SK-N-MC (cell line): ENCODE measurements around the gene SYNPO2.
"Not testable (repeated sequence)": the region's sequence is repeated elsewhere in the genome, so short reads cannot be mapped to it uniquely, and the experiment has no call there.

Source experiments
- EZH2 ChIP-seq: fragments of 200-600 bp; sonication (generic); IDR thresholded peaks from one replicate; pipeline ENCODE4 v1.6.1; 2017; ENCODE audit warnings: antibody characterized with exemption
- FOXP2 ChIP-seq: optimal IDR thresholded peaks from 2 replicates; pipeline ENCODE3; 2011; ENCODE audit warnings: mild to moderate bottlenecking, moderate library complexity; ENCODE audit not compliant: insufficient read depth; ENCODE audit errors: extremely low read length, control extremely low read depth
- POLR2AphosphoS5 ChIP-seq: IDR thresholded peaks from 2 replicates; pipeline ENCODE4 v1.6.1; 2012; ENCODE audit warnings: mild to moderate bottlenecking, low read depth, low read length, borderline replicate concordance

- not testable (repeated sequence) for TF ChIP-seq POLR2AphosphoS5, EZH2, FOXP2
Observed at GRCh38 chr4:119010221-119010620, 121.6 kb downstream of the SYNPO2 start.
